Measurements from ENCODE around the gene BCL7A.

BCL7A gene

DNA sequence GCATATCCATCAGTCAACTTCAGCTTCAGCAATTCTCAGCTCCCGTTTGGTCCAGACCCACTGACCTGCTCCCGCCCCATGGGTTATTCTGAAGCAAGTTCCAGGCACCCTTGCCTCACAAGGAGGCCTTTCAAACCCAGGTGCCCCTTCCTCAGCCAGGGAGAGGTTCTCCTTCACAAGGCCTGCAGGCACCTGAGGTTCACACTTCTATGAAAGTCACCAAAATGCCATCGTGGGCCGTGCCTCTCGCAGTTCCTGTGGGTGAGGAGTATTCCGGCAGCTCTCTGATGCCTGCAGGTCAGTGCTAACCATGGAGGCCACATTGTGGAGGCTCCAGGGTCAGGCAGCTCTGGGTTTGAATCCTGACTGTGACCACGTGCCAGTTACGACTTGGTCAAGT, 40.2 kb upstream of the BCL7A start:
- Histone ChIP-seq H3K79me2 (ENCODE audit: insufficient read depth, low read length) (no peaks in the 10 kb centered on the region), H3K36me3 (ENCODE audit: insufficient read depth, low read length) (no peaks in the 10 kb centered on the region), H3K9ac (ENCODE audit: low read depth, low read length, poor library complexity, severe bottlenecking) (no peak overlapping the region), H3K9me3 (ENCODE audit: insufficient read depth, low read depth, low read length) (no peaks in the 10 kb centered on the region), H3F3A (ENCODE audit: low read depth) (no peaks in the 10 kb centered on the region), H3K4me2 (ENCODE audit: low read depth, low read length, poor library complexity, severe bottlenecking) (no peak overlapping the region), H3K4me3 (ENCODE audit: low read length, poor library complexity, severe bottlenecking) (no peak overlapping the region), H3K4me1 (ENCODE audit: insufficient read depth, low read length, poor library complexity, severe bottlenecking) (peaks cover 6% of the 10 kb centered on the region), H3K27me3 (ENCODE audit: insufficient read depth, low read length, poor library complexity, severe bottlenecking) (no peaks in the 10 kb centered on the region), H4K20me1 (ENCODE audit: insufficient read depth, low read length, poor library complexity, severe bottlenecking) (no peaks in the 10 kb centered on the region), H2AFZ (ENCODE audit: low read length) (no peak overlapping the region), H3K9me2 (replicated peaks; ENCODE audit: low read depth, low read length) (no peaks in the 10 kb centered on the region)
- TF ChIP-seq, protein P1, sequence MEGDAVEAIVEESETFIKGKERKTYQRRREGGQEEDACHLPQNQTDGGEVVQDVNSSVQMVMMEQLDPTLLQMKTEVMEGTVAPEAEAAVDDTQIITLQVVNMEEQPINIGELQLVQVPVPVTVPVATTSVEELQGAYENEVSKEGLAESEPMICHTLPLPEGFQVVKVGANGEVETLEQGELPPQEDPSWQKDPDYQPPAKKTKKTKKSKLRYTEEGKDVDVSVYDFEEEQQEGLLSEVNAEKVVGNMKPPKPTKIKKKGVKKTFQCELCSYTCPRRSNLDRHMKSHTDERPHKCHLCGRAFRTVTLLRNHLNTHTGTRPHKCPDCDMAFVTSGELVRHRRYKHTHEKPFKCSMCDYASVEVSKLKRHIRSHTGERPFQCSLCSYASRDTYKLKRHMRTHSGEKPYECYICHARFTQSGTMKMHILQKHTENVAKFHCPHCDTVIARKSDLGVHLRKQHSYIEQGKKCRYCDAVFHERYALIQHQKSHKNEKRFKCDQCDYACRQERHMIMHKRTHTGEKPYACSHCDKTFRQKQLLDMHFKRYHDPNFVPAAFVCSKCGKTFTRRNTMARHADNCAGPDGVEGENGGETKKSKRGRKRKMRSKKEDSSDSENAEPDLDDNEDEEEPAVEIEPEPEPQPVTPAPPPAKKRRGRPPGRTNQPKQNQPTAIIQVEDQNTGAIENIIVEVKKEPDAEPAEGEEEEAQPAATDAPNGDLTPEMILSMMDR (conservative IDR thresholded peaks at IDR 0.05; ENCODE audit: low read length) = no peak
- no peak for TF ChIP-seq EZH2phosphoT487 (IDR thresholded peaks at IDR 0.05; ENCODE audit: borderline replicate concordance)

DNA sequence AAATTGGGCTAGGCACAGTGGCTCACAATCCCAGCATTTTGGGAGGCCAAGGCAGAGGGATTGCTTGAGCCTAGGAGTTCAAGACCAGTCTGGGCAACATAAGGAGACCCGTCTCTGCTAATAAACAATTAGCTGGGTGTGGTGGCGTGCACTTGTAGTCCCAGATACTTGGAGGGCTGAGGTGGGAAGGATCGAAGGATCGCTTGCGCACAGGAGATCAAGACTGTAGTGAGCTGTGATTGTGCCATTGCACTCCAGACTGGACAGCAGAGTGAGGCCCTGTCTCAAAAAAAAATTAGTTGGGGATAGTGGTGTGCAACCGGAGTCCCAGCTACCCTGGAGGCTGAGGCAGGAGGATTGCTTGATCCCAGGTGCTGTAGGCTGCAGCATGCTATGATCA, 38.7 kb upstream of the BCL7A start:
- Histone ChIP-seq H4K20me1 (ENCODE audit: insufficient read depth, low read length, poor library complexity, severe bottlenecking) (no peaks in the 10 kb centered on the region), H3K79me2 (ENCODE audit: insufficient read depth, low read length) (no peaks in the 10 kb centered on the region), H3K36me3 (ENCODE audit: insufficient read depth, low read length) (no peaks in the 10 kb centered on the region), H3K9me2 (replicated peaks; ENCODE audit: low read depth, low read length) (no peaks in the 10 kb centered on the region), H3K27me3 (ENCODE audit: insufficient read depth, low read length, poor library complexity, severe bottlenecking) (no peaks in the 10 kb centered on the region), H3F3A (ENCODE audit: low read depth) (no peaks in the 10 kb centered on the region), H3K4me3 (ENCODE audit: low read length, poor library complexity, severe bottlenecking) (no peak overlapping the region), H3K9ac (ENCODE audit: low read depth, low read length, poor library complexity, severe bottlenecking) (no peak overlapping the region), H2AFZ (ENCODE audit: low read length) (no peak overlapping the region), H3K4me1 (ENCODE audit: insufficient read depth, low read length, poor library complexity, severe bottlenecking) (peaks cover 6% of the 10 kb centered on the region), H3K4me2 (ENCODE audit: low read depth, low read length, poor library complexity, severe bottlenecking) (no peak overlapping the region), H3K9me3 (ENCODE audit: insufficient read depth, low read depth, low read length) (no peaks in the 10 kb centered on the region)
- TF ChIP-seq, protein P1 (conservative IDR thresholded peaks at IDR 0.05; ENCODE audit: low read length) = no peak
- no peak for TF ChIP-seq EZH2phosphoT487 (IDR thresholded peaks at IDR 0.05; ENCODE audit: borderline replicate concordance)

- Histone ChIP-seq H4K20me1 (ENCODE audit: insufficient read depth, low read length, poor library complexity, severe bottlenecking) (no peaks in the 10 kb centered on the region), H3K79me2 (ENCODE audit: insufficient read depth, low read length) (no peaks in the 10 kb centered on the region), H3K27me3 (ENCODE audit: insufficient read depth, low read length, poor library complexity, severe bottlenecking) (no peaks in the 10 kb centered on the region), H3K4me1 (ENCODE audit: insufficient read depth, low read length, poor library complexity, severe bottlenecking) (peaks cover 6% of the 10 kb centered on the region), H3K36me3 (ENCODE audit: insufficient read depth, low read length) (no peaks in the 10 kb centered on the region), H3K4me3 (ENCODE audit: low read length, poor library complexity, severe bottlenecking) (no peak overlapping the region), H3K9ac (ENCODE audit: low read depth, low read length, poor library complexity, severe bottlenecking) (no peak overlapping the region), H3K4me2 (ENCODE audit: low read depth, low read length, poor library complexity, severe bottlenecking) (no peak overlapping the region), H2AFZ (ENCODE audit: low read length) (peak overlapping the region; percentile 56; the same call in 1 of the 2 replicates), H3K9me2 (replicated peaks; ENCODE audit: low read depth, low read length) (no peaks in the 10 kb centered on the region), H3K9me3 (ENCODE audit: insufficient read depth, low read depth, low read length) (no peaks in the 10 kb centered on the region), H3F3A (ENCODE audit: low read depth) (no peaks in the 10 kb centered on the region)
- TF ChIP-seq, protein P1 (conservative IDR thresholded peaks at IDR 0.05; ENCODE audit: low read length) = no peak
- TF ChIP-seq EZH2phosphoT487 (IDR thresholded peaks at IDR 0.05; ENCODE audit: borderline replicate concordance) = no peak
These were observed 38.0 kb upstream of the BCL7A start for GRCh38 chr12:121983536-121984210.
